Superior temporal gyrus (tissue), 1 donor: ENCODE results near the gene THSD8.
"Not testable (repeated sequence)": the region's sequence is repeated elsewhere in the genome, so short reads cannot be mapped to it uniquely, and the experiment has no call there.

Experiments
- DNase-seq: peaks from one replicate; pipeline ENCODE4 v3.0.0-alpha.2; 2016; ENCODE audit errors: extremely low spot score

THSD8 gene

DNA sequence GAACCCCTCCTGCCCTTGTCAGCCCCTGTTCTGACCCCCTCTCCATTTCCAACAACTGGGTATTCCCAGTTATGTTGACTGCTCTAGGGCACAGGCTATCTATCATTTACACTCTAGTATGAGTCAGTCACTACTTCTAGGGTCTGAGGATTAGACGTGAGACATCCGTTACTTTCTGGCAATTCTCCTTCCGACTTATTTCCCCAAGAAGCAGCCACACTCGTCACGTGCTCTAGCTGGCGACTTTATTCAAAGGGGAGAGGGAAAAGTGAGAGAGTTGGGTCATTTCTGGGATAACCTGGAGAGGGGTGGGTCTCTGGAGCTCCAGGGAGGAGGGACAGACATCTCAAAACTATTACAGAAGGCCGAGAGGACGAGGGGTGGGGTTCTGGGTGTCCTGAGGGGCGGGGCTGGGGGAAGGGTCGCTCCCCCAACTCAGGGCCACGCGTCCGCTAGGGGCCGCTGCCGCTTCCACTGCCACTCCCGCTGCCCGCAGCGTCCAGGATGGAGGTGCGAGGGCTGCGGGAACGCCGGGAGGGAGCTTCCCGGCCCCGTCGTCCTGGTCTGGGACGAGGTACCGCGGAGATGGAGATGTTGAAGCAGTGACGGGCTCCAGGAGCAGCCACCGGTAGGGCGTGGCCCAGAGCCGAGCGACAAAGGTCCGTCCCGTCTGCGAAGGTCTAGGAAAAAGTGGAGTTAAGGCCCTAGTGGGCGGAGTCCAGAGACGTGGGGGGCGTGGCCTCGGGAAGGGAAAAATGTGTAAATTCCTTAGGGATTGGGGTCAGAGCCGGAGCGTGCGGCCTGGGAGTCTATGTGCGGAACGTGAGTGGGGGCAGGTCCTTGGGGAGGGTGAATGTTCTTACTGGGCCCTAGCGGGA lies 23.6 kb downstream of the THSD8 start:
- no peak for DNase-seq

DNA sequence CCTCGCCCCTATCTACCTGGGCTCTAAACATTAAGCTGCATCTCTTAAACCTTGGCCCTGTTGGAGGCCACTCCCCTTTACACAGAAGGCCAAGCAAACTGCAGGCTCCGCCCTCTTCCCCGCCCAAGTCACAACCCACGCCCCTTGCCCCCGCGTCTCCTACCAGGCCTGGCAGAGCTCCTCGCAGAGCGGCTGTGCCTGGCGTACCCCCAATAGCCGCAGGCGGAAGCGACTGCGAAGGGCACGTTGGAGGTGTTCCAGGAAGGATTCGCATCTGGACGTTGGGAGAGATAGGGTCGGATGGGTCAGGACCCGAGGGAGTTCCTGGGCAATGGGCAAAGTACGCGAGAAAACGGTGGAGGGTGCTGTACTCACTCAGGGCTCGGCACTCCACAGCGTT lies 26.6 kb downstream of the THSD8 start:
- DNase-seq = no peak

DNA sequence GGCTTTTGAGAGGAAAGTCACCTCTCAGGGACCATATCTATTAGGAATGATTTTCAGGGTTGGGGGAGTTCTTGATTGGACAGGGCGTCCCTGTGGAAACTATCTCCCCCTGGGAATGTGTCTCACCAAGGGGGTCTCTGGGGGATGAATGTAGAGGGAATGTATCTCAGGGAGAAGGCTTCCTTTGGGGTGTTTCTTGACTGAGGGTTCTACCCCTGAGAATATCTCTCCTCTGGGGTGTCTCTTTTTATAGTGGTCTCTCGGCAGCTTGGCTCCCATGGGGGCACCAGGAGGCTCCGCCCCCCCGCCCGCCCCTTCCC lies 31.5 kb downstream of the THSD8 start:
- DNase-seq = peak; percentile 13

DNA sequence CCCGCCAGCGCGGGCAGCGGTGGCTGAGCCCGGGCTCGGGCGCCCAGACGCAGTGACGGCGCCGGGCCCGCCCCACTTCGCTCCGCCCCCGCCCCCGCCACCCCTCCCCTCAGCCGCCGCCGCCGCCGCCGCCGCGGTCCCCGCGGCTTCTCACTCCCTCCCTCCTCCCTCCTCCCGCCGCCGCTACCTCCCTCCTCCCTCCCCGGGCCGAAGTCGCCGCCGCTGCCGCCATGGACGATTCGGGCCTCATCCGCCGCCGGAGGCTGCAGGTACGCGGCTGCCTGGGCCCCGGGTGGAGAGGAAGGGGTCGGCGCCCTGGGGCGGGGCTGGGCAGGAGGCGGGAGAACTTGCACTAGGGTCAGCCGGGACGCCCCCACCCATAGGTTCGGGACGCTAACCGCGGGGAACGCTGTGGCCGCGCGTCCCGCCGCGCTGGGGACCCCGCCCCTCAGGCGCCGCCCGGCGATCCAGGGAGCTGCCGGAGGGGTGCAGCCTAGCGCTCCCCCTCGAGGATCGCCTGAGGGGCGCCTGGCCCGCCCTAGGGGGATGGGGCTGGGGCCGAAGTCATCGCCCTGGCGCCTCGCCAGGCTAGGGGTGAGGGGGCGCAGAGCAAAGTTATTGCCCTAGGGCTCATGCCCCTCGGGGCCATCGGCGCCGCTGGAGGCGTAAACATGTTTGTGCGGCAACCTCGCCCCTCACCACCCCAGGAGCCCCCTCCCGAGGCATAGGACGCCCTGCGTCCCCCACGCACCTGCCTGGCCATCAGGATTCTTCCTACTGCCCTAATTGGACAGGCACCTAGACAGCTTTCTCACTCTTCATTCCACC lies 32.1 kb downstream of the THSD8 start:
- DNase-seq = no peak

DNA sequence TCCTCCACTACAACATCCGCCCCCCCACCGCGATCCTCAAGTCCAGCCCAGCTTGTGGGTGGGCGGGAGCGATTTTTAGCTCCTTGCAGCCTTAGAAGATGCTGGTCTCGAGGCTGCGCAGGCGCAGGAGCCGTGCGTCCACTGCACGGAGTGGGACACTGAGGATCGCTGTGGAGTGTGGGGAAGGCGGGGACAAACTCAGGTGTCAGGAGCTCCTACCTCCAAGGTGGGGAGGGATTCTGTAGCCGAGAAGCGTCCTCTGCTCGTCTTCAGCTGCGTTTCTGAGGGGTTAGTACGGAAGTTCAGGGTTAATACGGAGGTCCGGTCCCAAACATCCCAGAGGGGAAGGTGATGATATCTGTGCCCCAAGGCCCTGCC lies 32.7 kb downstream of the THSD8 start, which contains the start of gene RTBDN:
Gene RTBDN (minus strand): TSS at position 14 of the 378 bp plus-strand sequence. CDS start 4,600 bp downstream, outside the sequence.
- DNase-seq = peak; percentile 61

DNA sequence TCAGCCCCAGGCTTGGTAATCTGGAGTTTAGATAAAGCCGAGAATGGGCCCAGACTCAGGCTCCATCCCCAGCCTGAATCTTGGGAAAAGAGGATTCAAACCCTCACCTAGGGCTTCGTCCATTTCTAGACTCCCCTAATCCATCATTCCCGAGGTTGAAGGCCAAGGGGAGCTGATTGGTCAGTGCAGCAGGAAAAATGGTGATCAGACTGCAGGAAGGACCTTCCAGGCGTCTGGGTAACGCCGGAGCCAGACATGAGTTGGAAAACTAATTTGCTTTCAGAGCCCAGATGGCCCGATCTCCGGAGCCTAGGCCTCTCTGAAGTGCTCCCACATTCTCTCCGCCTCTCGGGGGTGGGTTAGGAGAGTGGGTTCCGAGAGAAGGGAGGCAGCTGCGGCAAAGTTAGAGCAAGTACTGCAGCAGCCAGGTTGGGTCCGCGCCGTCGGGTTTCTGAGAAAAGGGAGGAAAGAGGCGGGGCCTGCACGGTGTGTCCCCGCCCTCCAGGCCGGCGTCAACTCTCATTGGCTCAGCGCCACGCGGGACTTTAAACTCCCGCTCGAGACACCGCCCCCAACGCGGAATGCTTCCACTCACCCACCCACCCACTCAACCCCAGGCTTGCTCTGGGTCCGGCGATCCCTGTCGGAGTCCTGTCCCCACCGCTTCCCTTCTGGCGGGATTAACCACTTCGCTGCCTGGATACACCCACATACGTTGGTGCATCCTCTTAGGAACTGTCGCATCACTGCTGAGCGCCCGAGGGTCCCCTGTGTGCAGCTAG lies 33.3 kb downstream of the THSD8 start:
- peak; percentile 28 for DNase-seq

DNA sequence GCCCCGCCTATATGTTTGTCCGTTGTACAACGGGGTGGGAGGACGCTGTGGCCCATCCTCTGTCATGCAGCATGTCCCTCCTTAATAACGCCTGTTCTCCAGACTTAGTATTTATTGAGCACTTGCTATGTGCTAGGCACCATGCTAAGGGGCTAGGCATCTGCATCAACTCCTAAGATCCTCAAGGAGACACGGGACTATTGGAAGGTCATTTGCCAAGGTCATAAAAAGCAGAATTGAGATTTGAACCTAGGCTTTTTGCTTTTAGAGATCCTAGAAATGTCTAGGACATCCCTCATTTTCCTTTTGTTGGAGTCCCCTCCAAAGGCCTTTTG lies 34.6 kb downstream of the THSD8 start:
- DNase-seq = no peak

DNA sequence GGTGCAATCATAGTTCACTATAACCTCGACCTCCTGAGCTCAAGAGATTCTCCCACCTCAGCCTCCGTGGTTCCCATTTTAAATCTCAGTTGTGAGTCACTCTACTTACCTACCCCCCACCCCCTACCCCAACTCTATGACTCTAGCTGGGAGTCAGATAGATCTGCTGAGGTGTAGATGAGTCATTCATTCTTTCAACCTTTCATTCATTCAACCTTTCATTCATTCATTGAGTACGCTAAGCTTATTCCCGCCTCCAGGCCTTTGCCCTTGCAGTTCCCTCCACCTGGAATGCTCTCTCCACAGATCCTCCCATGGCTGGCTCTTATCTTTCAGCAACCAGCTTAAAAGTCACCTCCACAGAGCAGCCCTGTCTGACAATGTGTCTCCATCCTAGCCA lies 35.4 kb downstream of the THSD8 start:
- no peak for DNase-seq

DNA sequence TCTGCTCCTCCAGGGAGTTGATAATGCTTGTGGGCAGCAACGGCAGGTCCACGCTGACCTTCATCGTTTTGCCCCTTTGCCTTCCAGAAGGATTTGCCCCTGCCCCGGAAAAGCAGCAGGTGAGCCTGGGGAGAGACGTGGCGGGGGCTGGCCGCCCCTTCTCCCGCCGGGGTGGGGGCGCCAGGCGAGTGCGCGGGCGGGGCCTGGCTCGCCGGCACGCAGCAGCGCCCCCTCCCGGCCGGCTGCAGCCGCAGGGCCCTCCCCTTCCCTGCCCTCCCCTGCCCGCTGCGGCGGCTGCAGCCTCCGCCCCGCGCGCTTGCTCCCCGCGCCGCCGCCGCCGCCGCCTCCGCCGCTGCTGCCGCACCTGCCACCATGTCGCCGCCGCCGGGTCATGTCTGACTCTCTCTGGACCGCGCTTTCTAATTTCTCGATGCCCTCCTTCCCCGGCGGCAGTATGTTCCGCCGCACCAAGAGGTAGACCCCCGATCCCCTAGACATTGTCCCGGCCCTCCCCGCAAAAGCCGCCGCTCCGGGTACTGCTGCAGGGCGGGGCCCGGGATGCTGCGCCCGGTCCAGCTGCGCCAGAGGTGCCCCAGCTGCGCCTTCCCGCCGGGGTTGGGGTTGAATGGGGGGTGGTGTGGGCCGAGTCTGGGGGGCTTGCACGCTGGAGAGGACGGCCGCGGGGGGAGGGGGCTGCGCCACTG lies 36.5 kb downstream of the THSD8 start, which contains the start of gene MAST1:
Gene MAST1 (plus strand): TSS at position 334 of the 704 bp plus-strand sequence. CDS start 58 bp downstream, at position 392.
- peak; percentile 44 for DNase-seq

DNA sequence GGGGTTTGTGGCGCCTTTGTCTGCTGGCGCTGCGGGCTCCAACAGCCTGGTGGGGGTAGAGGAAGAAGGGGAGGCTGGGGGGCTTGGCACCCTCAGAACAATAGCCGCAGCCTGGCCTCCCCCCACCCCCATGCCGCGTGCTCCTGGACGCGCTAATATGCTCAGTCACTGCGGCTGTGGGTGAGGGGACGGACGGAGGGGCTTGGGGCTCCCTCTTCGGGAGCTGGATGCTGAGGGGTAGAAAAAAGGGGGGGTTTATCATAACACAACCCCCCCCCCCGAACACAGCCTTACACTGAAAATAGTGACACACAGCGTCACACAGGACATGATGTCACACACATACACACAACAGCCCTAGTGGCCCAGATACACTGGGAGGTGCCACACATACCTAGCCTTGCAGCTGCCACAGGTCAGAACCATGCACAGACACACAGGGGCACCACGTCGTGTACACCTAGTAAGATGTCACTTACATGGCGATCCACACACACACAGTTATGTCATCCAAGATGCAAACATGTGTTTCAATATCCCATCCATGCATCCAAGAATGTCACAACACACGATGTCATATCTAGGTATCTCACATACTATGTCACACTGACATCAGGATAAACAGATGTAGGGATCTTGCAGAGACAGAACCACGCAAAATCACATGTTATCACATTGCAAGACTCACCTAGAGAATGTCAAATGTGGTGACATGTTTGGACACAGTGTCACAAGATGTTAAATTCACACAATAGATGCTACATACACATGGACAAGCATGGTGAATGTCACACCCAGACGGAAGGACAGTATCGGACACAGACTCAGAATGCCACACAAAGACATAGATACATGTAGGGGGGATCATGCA lies 37.3 kb downstream of the THSD8 start:
- DNase-seq = no peak

DNA sequence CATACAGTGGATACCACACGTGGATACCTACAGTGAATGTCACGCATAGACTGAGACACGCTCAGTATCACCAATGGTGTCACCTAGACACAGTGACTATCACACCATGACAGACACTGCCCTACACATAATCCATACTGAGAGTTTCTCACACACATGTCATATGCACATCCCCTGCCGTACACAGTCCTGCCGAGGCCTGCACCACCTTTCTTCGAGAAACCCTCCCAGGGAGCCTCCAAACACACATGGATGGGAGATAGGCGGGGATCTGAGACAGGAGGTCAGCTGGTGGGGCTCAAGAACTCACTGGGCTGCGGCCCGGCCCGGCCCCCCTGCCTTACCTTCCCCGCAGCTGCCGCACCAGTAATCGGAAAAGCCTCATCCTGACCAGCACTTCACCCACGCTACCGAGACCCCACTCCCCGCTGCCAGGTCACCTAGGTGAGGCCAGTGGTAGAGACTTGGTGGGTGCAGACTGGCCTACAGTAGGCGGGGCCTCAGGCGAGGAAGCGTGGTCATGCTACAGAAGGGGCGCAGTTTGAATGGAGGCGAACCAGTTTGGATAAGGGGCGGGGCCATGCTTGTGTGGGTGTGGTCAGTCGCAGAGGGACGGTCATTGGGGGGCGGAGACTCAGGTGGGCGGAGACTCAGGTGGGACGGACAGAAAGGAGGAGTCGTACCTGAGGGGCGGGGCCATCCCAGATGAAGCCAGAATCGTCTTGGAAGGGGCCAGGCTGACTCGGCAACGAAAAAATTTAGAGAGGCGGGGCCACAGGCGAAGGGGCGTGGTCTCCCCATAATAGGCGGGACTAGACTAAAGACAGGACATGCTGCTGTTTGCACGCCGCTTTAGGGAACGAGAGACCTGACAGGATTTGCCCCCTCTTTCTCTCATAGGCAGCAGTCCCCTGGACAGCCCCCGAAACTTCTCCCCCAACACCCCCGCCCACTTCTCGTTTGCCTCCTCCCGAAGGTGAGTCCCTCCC lies 38.5 kb downstream of the THSD8 start:
- no peak for DNase-seq

DNA sequence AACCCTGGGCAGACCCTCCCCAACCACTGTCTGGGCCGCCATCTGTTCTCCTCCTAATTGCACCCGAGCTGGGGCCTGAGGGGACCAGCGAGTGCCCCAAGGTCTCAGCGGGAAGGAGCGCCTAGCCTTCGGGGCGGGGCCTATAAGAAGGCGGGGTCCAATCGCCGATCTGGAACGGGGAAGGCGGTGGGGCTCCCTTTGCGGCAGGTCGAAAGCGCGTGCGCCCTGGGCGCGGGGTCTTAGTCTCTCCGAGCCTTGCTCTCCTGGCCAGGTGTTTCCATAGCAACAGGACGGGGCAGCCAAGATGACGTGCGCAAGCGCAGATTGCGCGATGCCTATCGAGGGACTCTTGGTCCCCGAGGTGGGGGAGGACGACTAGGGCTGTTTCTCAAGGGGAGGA lies 39.2 kb downstream of the THSD8 start:
- no peak for DNase-seq

DNA sequence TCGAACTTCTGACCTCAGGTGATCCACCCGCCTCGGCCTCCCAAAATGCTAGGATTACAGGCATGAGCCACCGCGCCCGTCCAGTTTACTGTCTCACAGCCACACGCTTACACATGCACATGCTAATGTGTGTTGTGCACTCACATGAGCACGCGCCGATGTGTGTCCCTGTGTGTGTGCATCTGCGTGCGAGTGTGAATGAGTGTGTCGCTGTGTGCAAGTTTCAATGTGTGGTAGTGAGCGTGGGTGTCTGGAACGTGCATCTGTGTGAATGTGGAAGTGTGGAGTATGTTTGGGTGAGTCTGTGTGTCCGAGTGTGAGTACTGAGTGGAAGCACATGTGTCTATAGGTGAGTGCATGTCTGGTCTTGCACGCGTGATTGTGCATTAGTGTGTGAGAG lies 40.6 kb downstream of the THSD8 start:
- no peak for DNase-seq

DNA sequence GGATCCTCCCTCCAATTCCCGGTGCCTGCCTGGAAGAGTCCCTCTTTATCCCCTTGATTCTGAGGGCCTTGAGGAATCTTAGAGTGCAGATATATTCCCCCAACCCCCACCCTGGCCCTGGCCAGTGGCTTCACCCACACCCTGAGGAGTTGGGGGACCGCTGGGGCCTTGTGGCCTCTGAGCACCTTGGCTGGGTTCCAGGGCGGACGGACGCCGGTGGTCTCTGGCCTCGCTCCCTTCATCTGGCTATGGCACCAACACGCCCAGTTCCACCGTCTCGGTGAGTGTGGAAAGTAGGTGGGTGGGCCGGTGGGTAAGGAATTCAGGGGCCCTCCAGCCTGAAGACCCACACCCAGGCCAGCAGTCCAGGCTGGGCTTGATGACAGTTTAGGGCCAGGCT lies 41.5 kb downstream of the THSD8 start:
- DNase-seq = no peak

DNA sequence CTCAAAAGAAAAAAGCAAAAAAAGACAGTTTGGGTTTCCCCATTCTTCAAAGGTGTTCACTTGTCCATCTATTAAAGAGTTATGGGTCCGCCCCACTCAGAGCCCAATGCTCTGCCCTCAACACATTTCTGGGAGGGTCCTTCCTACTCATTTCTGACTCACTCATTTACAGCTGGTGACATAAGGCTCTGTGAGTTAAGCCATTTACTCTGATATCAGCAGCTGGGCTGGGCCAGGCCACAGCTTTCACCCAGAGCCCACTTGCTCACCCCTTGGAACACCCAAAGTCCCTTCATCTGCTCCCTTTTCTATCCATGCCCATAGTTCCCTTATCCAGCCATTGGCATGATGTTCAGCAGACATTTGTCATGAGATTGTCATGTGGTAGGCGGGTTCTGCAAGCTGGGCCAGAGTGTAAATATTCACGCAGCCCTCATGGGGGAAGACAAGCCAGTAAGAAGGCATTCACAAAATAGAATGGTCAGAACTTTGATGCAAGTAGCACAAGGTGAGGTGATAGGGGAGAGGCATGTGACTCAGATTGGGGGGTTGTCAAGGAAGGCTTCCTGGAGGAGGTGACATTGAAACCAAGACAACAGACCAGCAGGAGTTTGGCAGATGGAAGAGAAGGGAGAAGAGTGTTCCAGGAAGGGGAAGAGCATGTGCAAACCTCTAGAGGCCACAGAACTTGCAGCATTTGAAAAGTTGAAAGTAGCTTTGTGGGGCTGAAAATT lies 42.3 kb downstream of the THSD8 start:
- no peak for DNase-seq

DNA sequence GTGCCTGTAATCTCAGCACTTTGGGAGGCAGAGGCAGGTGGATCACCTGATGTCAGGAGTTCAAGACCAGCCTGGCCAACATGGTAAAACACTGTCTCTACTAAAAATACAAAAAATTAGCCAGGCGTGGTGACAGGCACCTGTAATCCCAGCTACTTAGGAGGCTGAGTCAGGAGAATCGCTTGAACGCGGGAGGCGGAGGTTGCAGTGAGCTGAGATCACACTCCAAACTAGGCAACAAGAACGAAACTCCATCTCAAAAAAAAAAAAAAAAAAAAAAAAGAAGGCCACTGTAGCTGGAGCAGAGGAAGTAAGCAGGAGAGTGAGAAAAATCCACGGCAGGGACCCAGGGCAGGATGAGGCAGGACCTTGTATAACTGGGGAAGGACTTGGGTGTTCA lies 44.7 kb downstream of the THSD8 start:
- DNase-seq = not testable (repeated sequence)

DNA sequence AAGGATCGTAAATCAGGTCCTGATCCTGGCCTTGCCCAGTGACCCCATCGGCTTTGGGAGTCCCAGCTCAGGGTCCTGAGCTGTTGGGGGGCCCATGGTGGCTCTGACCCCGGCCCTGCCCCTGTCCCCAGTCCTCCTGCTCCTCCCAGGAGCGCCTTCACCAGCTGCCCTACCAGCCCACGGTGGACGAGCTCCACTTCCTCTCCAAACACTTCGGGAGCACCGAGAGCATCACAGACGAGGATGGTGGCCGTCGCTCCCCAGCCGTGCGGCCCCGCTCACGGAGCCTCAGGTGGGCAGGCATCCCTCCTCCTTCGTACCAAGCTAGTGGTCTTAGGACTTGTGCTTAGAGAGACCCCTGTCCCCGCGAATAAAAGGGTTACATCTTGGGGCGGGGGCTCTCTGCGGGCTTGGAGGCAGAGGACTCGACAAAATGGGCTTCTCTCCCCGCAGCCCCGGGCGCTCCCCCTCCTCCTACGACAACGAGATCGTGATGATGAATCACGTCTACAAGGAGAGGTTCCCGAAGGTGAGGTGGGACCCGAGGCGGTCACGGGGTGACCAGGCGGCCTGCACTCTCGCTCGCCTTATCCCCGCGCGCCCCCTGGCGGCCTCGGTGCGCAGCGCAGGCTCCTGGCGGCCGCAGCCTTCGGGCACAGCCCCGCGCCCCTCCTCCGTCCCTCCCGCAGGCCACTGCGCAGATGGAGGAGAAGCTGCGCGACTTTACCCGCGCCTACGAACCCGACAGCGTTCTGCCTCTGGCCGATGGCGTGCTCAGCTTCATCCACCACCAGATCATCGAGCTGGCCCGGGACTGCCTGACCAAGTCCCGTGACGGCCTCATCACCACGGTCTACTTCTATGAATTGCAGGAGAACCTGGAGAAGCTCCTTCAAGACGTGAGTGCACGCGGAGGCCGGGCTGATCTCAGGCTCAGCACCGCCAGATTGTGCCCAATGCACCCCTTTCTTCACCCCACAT lies 45.6 kb downstream of the THSD8 start:
- peak; percentile 79 for DNase-seq
